PC-9 (cell line): ENCODE results near the gene CD99L2. TPM values are rescaled to one million over a fixed set of nuclear protein-coding genes. Genes with fewer than 3 reads are reported as not detected.

Experiments
- BruUV-seq: library from RNA; stranded (reverse); fragments of 400-500 nt; replicated peaks from 2 replicates; lab custom pipeline; 2021; lab: Mats Ljungman, UMichigan
- CTCF ChIA-PET: fragments of 300-600 bp; sonication (Branson Sonifier 250); formaldehyde crosslinking; loops from one replicate; lab custom pipeline; 2022; ENCODE audit warnings: antibody characterized with exemption; lab: Charles Lee
- POLR2A ChIA-PET: fragments of 300-600 bp; sonication (Branson Sonifier 250); formaldehyde crosslinking; loops from one replicate; lab custom pipeline; 2022; ENCODE audit warnings: antibody characterized with exemption; ENCODE audit not compliant: unreplicated experiment; lab: Charles Lee
- DNase-seq, 2 experiments: peaks; one replicate each; pipeline versions ENCODE4 v3.0.0 to v3.0.0-alpha.2; 2015 to 2022; ENCODE audit warnings: mixed read lengths in 1 of 2
- H2AFZ ChIP-seq: fragments of 200-600 bp; sonication (generic); 2 replicates; pipeline ENCODE4 v1.8.1; 2017; ENCODE audit warnings: antibody characterized with exemption
- H3F3A ChIP-seq: fragments of 200-600 bp; sonication (generic); 2 replicates; pipeline ENCODE4 v1.8.1; 2017; ENCODE audit warnings: antibody characterized with exemption, mild to moderate bottlenecking, low read depth; ENCODE audit not compliant: insufficient read depth
- H3K27ac ChIP-seq: fragments of 200-600 bp; sonication (generic); 2 replicates; pipeline ENCODE4 v1.6.1; 2016; ENCODE audit warnings: mixed run types
- H3K27me3 ChIP-seq: fragments of 200-600 bp; sonication (generic); 2 replicates; pipeline ENCODE4 v1.6.1; 2016; ENCODE audit warnings: low read depth, mixed run types; ENCODE audit not compliant: insufficient read depth
- H3K36me3 ChIP-seq: fragments of 200-600 bp; sonication (generic); 2 replicates; pipeline ENCODE4 v1.6.1; 2016; ENCODE audit warnings: low read depth, mixed run types
- H3K4me1 ChIP-seq: fragments of 200-600 bp; sonication (generic); replicated peaks from 2 replicates; pipeline ENCODE4 v1.6.1; 2016; ENCODE audit warnings: mixed run types; ENCODE audit not compliant: insufficient read depth
- H3K4me2 ChIP-seq: fragments of 200-600 bp; sonication (generic); 2 replicates; pipeline ENCODE4 v1.6.1; 2017; ENCODE audit warnings: mixed run types
- H3K4me3 ChIP-seq: fragments of 200-600 bp; sonication (generic); 2 replicates; pipeline ENCODE4 v1.6.1; 2016; ENCODE audit warnings: mixed run types
- H3K79me2 ChIP-seq: fragments of 200-600 bp; sonication (generic); 2 replicates; pipeline ENCODE4 v1.6.1; 2017; ENCODE audit warnings: low read depth, mixed run types
- H3K9me2 ChIP-seq: fragments of 200-600 bp; sonication (generic); 2 replicates; pipeline ENCODE4 v1.8.1; 2017; ENCODE audit warnings: mild to moderate bottlenecking; ENCODE audit not compliant: insufficient read depth
- H3K9me3 ChIP-seq: fragments of 200-600 bp; sonication (generic); 2 replicates; pipeline ENCODE4 v1.8.1; 2016; ENCODE audit warnings: low read depth; ENCODE audit not compliant: insufficient read depth
- H4K20me1 ChIP-seq: fragments of 200-600 bp; sonication (generic); 2 replicates; pipeline ENCODE4 v1.8.1; 2017; ENCODE audit not compliant: insufficient read depth
- CTCF ChIP-seq: fragments of 200-600 bp; sonication (generic); conservative IDR thresholded peaks from 2 replicates; pipeline ENCODE4 v1.6.1; 2017; ENCODE audit warnings: mixed run types, antibody characterized with exemption, mild to moderate bottlenecking, moderate library complexity
- EZH2 ChIP-seq: fragments of 200-600 bp; sonication (generic); IDR thresholded peaks from 2 replicates; pipeline ENCODE4 v1.8.0; 2017; ENCODE audit warnings: antibody characterized with exemption, low read depth
- intact Hi-C: fragments of 100-400 bp; cut with micrococcal nuclease; formaldehyde crosslinking; loops from one replicate; pipeline ENCODE4 v1.10.0; 2022; ENCODE audit not compliant: unreplicated experiment
- total RNA-seq: library from RNA; stranded (reverse); gene quantifications from 2 replicates; pipeline ENCODE4 v1.2.3, GENCODE V29; 2021

Gene CD99L2
- total RNA-seq, 1 experiment from 2014 or later = 22.5 TPM

- intact Hi-C loops = loop anchor here (2.0 kb wide), 2 partner anchors 49 to 133 kb away; partner anchors contain the start of genes CD99L2 and HMGB3
- DNase-seq = no peak
- CTCF ChIA-PET = no interaction called here
These were observed 49.0 kb downstream of the CD99L2 start for GRCh38 chrX:150849486-150849885.

GRCh38 chrX:150848914-150849365, 49.5 kb downstream of the CD99L2 start:
- no TSS peak for BruUV-seq
- no peaks in the 10 kb centered on the region for H3K9me2 ChIP-seq
- intact Hi-C loops = loop anchor here (2.0 kb wide), 2 partner anchors 50 to 134 kb away; partner anchors contain the start of genes CD99L2 and HMGB3
- peaks cover 10% of the 10 kb centered on the region for H3K4me1 ChIP-seq
- H4K20me1 ChIP-seq = no peaks in the 10 kb centered on the region; the same call in none of the 2 replicates
- no peaks in the 10 kb centered on the region for H3K27me3 ChIP-seq
- no peak overlapping the region for H3K27ac ChIP-seq
- no peaks in the 10 kb centered on the region; the same call in 1 of the 2 replicates for H3K9me3 ChIP-seq
- CTCF ChIA-PET = no interaction called here
- H3K4me3 ChIP-seq = no peak overlapping the region
- DNase-seq = peak; percentile 39 to 63
- TF ChIP-seq CTCF (no peak), EZH2 (no peak)
- POLR2A ChIA-PET = no interaction called here
- H3K4me2 ChIP-seq = no peak overlapping the region
- H3K36me3 ChIP-seq = no peaks in the 10 kb centered on the region
- H2AFZ ChIP-seq = no peak overlapping the region
- no peaks in the 10 kb centered on the region for H3F3A ChIP-seq
- no peaks in the 10 kb centered on the region for H3K79me2 ChIP-seq

More at GRCh38 chrX:150849486-150849885, 49.0 kb downstream of the CD99L2 start:
- Histone ChIP-seq H3K4me1 (peaks cover 4% of the 10 kb centered on the region), H2AFZ (no peak overlapping the region), H3K36me3 (no peaks in the 10 kb centered on the region), H3K79me2 (no peaks in the 10 kb centered on the region), H3K4me3 (no peak overlapping the region), H3K9me2 (no peaks in the 10 kb centered on the region), H3F3A (no peaks in the 10 kb centered on the region), H4K20me1 (no peaks in the 10 kb centered on the region; the same call in none of the 2 replicates), H3K27me3 (no peaks in the 10 kb centered on the region), H3K27ac (no peak overlapping the region), H3K4me2 (no peak overlapping the region), H3K9me3 (no peaks in the 10 kb centered on the region; the same call in 1 of the 2 replicates)
- POLR2A ChIA-PET = no interaction called here
- BruUV-seq = no TSS peak
- TF ChIP-seq CTCF (no peak), EZH2 (no peak)

GRCh38 chrX:150847088-150847487, 51.4 kb downstream of the CD99L2 start:
- intact Hi-C loops = no loop called here
- no peak for TF ChIP-seq CTCF
- TF ChIP-seq EZH2 = no peak
- BruUV-seq = no TSS peak
- no peak for DNase-seq
- no peak overlapping the region for H3K4me2 ChIP-seq
- H3K4me1 ChIP-seq = peaks cover 11% of the 10 kb centered on the region
- no peaks in the 10 kb centered on the region; the same call in none of the 2 replicates for H4K20me1 ChIP-seq
- H3K27ac ChIP-seq = no peak overlapping the region
- no peak overlapping the region for H3K4me3 ChIP-seq
- H3K9me3 ChIP-seq = no peaks in the 10 kb centered on the region
- H3F3A ChIP-seq = no peaks in the 10 kb centered on the region
- ChIA-PET POLR2A (no interaction called here), CTCF (no interaction called here)
- H3K9me2 ChIP-seq = no peaks in the 10 kb centered on the region
- no peaks in the 10 kb centered on the region for H3K36me3 ChIP-seq
- H3K27me3 ChIP-seq = no peaks in the 10 kb centered on the region
- no peaks in the 10 kb centered on the region for H3K79me2 ChIP-seq
- H2AFZ ChIP-seq = no peak overlapping the region
